Gastrocnemius medialis (tissue), 4 donors: ENCODE measurements around the gene NIPBL.

Experiments used
- POLR2A ChIP-seq, 2 donors: fragments of 450-650 bp; IDR thresholded peaks; one replicate each; pipeline ENCODE4 v1.6.1; 2017; ENCODE audit warnings: antibody characterized with exemption in 2 of 2, mild to moderate bottlenecking in 2 of 2, moderate library complexity in 2 of 2
- TF ChIP-seq, protein P1 (sequence below), 5 experiments: fragments of 450-650 bp in 3 of 5; fragments of 200-600 bp in 2 of 5; sonication (generic) in 2 of 5; IDR thresholded peaks in 4 of 5; conservative IDR thresholded peaks in 1 of 5; 1 replicate in 4 of 5; 2 replicates in 1 of 5; pipeline ENCODE4 v1.5.1; 2016 to 2019; ENCODE audit warnings: antibody characterized with exemption in 5 of 5, mild to moderate bottlenecking in 3 of 5, moderate library complexity in 3 of 5

DNA sequence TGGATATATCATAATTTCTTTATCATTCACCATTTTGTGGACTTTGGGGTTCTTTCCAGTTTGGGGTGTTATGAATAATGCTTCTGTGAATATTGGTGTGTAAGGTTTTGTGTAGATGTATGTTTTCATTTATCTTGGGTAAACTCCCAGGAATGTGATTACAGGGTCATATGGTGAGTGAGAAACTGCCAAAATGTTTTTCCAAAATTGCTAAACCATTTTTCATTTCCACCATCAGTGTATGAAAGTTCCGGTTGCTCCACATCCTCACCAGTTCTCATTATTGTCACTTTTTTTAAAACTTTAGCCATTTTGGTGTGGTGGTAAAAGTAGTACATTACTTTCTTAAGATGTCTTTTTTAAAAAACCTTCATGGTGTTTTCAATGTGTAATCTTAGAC is 152.9 kb downstream of the NIPBL start:
- TF ChIP-seq, protein P1, sequence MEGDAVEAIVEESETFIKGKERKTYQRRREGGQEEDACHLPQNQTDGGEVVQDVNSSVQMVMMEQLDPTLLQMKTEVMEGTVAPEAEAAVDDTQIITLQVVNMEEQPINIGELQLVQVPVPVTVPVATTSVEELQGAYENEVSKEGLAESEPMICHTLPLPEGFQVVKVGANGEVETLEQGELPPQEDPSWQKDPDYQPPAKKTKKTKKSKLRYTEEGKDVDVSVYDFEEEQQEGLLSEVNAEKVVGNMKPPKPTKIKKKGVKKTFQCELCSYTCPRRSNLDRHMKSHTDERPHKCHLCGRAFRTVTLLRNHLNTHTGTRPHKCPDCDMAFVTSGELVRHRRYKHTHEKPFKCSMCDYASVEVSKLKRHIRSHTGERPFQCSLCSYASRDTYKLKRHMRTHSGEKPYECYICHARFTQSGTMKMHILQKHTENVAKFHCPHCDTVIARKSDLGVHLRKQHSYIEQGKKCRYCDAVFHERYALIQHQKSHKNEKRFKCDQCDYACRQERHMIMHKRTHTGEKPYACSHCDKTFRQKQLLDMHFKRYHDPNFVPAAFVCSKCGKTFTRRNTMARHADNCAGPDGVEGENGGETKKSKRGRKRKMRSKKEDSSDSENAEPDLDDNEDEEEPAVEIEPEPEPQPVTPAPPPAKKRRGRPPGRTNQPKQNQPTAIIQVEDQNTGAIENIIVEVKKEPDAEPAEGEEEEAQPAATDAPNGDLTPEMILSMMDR (IDR thresholded peaks at IDR 0.05 in 4 of 5, conservative IDR thresholded peaks at IDR 0.05 in 1 of 5): no peak
- no peak for TF ChIP-seq POLR2A (IDR thresholded peaks at IDR 0.05)
